GM20000 (cell line): ENCODE data around the gene IPPK.

ENCODE experiments used
- DNase-seq: peaks from one replicate; pipeline ENCODE4 v3.0.0; 2012; ENCODE audit warnings: low spot score
- CTCF ChIP-seq: IDR thresholded peaks from 2 replicates; pipeline ENCODE4 v1.5.1; 2012; ENCODE audit warnings: mild to moderate bottlenecking, control low read depth; ENCODE audit errors: extremely low read depth, missing control alignments

IPPK gene

GRCh38 chr9:92656537-92656925, 13.4 kb downstream of the IPPK start:
- no peak for TF ChIP-seq CTCF
- no peak for DNase-seq

- TF ChIP-seq CTCF, result no peak
- no peak for DNase-seq
Measured at GRCh38 chr9:92655896-92656536, 13.9 kb downstream of the IPPK start.

GRCh38 chr9:92655366-92655765, 14.6 kb downstream of the IPPK start:
- no peak for DNase-seq
- TF ChIP-seq CTCF, result no peak

GRCh38 chr9:92654481-92655301, 15.2 kb downstream of the IPPK start:
- no peak for TF ChIP-seq CTCF
- DNase-seq, result no peak

GRCh38 chr9:92652461-92652860, 17.5 kb downstream of the IPPK start:
- DNase-seq, result no peak
- TF ChIP-seq CTCF, result no peak

GRCh38 chr9:92650839-92651621, 18.9 kb downstream of the IPPK start:
- DNase-seq, result no peak
- no peak for TF ChIP-seq CTCF

- no peak for DNase-seq
- TF ChIP-seq CTCF, result no peak
Measured at GRCh38 chr9:92650296-92650695, 19.6 kb downstream of the IPPK start.
